ENCODE results near the gene ODF2.

The ODF2 gene

DNA sequence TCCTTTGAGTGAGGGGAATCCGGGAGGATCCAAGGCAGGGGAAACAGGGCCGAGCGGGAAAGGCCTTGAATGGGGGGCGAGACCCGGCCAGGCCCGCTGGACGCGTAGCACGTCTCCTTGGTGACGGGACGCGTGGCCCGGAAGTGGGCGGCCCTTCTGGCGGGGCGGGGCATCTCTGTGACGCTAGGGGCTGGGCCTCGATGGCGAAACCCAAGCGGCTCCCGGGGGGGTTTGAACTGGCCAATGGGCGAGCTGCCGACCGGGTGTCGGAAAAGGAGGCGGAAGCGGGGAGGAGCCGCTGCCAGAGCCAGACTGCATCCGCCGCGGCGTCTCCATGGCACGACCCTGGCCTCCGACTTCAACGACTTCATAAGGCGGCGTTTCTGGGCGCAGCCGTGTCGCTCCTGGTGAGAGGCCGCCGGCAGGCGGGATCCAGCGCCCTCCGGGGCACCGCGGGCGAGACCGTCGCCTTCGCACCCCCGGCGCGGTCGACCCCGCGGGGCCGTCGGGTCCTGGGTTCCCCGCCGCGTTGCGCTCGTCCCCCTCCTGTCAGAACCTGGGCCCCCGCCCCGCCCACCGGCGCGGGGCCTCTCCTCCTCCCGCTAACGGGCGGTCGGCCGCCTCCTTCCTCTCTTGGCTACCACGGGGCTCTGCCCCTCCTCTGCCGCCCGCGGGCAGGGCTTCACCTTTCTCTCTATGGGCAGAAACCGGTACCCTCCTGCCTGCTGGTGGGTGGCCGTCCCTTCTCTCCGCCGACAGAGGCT, at the start of gene ODF2:
Gene ODF2 (plus strand): TSS at position 158 of the 764 bp plus-strand sequence. CDS start 86 bp downstream, at position 244.
- TF ChIP-seq, protein P1, sequence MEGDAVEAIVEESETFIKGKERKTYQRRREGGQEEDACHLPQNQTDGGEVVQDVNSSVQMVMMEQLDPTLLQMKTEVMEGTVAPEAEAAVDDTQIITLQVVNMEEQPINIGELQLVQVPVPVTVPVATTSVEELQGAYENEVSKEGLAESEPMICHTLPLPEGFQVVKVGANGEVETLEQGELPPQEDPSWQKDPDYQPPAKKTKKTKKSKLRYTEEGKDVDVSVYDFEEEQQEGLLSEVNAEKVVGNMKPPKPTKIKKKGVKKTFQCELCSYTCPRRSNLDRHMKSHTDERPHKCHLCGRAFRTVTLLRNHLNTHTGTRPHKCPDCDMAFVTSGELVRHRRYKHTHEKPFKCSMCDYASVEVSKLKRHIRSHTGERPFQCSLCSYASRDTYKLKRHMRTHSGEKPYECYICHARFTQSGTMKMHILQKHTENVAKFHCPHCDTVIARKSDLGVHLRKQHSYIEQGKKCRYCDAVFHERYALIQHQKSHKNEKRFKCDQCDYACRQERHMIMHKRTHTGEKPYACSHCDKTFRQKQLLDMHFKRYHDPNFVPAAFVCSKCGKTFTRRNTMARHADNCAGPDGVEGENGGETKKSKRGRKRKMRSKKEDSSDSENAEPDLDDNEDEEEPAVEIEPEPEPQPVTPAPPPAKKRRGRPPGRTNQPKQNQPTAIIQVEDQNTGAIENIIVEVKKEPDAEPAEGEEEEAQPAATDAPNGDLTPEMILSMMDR (IDR thresholded peaks at IDR 0.05; ENCODE audit: low read depth, low read length) = no peak
- H3K4me3 ChIP-seq (ENCODE audit: low read depth, low read length) = peak within 1 kb of the TSS; percentile 86

DNA sequence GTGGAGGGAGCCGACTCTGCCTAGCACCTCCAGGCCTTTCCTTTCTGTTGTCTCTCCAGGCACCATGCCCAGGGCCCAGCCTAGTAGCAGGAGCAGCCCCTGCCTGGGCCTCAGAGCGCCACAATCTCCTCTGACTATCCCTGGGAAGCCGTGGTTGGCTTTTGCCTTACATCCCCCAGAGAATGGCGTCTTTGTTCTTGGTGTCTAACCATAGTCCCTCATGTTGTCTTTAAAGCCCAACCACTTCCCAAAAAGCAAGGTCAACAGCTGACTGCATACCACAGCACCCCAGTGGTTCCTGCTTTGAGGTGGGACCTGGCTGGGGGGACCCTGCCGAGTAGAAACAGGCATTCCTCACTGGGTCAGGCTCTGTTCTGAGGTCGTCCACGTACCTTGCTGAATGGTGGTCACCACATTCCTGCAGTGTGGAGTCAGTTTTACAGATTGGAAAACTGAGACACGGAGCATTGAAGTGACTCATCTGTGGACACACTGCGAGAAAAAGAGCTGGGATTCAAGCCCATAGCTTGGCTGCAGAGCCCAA, 48.9 kb upstream of the ODF2 start:
- TF ChIP-seq, protein P1 (IDR thresholded peaks at IDR 0.05; ENCODE audit: low read depth, low read length) = no peak
- no peak overlapping the region for H3K4me3 ChIP-seq (ENCODE audit: low read depth, low read length)

DNA sequence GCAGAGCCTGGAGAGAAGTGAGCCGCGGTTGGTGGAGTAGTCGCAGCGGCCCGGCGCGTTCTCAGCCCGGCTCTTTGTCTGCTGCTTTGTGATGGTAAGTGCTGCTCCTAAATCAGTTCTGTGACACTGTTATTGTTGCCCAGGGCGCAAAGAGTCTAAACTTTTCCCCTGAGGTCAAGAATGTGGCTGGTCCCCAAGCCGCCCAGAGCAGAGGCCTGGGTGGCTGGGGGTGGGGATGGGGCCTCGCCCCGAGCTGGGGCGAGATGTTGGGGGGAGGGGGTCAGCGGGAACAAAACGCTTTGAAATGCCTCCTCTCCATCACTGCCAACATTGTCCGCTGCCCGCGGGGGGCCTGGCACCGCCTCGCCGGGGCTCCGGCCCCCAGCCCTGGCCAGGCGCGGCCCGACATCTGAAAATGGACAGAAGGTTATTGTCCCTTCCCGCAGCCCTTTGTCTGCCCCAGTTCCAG, 46.8 kb upstream of the ODF2 start:
- TF ChIP-seq, protein P1 (IDR thresholded peaks at IDR 0.05; ENCODE audit: low read depth, low read length) = no peak

DNA sequence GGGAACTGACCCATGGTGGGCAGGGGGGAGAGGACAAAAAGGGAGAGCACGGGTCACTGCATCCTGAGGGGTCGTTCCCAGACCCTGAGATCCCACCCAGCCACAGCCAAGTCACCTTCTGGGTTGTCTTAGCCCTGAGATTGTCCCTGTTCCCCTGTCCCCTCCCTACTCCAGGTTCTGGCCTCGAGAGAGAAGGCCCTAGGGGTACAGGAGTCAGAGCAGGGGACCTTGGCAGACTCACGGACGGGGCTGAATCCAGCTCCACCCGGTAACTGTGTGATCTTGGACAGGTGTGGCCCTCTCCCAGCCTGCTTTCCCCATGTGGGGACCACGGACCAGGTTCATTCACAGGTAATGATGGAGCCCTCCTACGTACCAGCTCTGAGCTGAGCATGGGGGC, 46.4 kb upstream of the ODF2 start:
- TF ChIP-seq, protein P1 (IDR thresholded peaks at IDR 0.05; ENCODE audit: low read depth, low read length) = no peak
- H3K4me3 ChIP-seq (ENCODE audit: low read depth, low read length) = no peak overlapping the region

More for the DNA sequence above, 46.8 kb upstream of the ODF2 start:
- no peak overlapping the region for H3K4me3 ChIP-seq (ENCODE audit: low read depth, low read length)

DNA sequence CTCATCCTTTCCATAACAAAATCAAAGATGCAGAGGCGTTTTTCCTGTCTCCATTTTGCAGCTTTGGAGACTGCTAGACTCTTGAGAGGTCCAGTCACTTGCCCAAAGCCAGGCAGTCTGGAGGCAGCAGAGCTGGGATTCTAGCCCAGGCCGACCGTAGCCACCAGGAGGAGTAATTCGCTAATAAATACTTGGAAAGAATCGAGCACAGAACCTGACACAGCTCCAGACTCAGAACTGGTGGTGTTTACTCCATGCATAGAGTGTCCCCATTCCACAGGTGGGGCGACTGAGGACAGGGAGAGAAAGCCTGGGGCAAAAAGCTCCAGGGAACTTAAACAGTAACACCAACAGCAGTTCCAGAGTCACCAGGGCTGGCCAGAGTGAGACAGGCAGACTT, 45.8 kb upstream of the ODF2 start:
- TF ChIP-seq, protein P1 (IDR thresholded peaks at IDR 0.05; ENCODE audit: low read depth, low read length) = peak; percentile 29; the same call in 1 of the 2 replicates
- H3K4me3 ChIP-seq (ENCODE audit: low read depth, low read length) = no peak overlapping the region

DNA sequence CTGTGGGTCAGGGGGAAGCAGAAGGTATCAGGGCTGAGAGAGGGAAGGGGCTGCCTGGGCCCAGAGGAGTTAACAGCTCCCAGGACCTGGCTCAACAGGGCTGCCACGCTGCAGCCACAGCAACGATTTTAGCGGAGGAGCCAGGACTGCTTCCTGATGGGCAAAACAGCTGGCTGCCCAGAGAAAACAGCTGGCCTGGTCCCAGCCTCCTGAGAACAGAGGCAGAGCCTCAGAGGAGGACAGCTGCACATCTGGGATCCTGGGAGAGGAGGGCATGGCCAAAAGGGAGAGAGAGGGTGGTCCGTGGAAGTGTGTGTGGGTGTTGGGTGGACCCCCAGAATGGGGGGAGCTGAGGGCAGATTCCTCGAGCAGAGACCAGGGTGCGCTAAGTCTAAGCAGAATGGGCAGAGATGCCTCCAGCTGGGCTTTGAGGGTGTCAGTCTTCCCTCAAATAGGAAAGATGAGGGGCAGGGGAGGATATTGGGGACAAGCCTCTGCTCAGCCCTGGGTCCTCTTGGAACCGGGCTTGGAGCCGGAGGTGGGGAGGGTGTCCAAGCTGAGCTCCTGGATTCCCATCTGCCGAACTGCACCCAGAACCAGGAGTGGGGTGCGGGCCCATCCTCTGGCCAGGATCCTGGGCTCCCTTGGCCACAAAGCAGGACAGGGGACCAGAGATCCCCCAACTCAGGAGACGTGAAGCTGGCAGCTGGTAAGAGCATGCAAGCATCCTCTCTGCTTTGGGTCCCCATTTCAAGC, 44.3 kb upstream of the ODF2 start:
- H3K4me3 ChIP-seq (ENCODE audit: low read depth, low read length) = no peak overlapping the region
- TF ChIP-seq, protein P1 (IDR thresholded peaks at IDR 0.05; ENCODE audit: low read depth, low read length) = no peak
